ENCODE measurements around the gene CALM1.

The CALM1 gene

DNA sequence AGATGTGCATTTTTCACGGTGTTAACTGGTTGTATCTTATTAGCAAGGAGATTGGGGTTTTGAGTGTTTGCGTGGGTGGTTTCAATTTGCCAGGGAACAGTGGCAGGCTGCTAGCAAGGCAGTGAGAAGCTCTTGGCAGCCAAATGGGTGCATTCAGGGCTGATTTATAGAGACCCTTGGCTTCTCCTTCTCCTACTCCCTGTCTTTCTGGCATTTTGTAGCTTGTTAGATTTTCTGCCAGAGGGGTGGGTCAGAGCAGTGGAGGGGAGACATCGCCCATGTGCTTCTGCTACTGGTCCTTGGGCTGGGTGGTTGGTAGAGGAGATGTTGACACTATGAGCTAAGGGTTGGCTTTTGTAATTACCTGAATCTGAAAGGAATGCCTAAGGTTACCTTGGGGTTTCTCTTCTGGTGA lies 9.6 kb downstream of the CALM1 start:
- TF ChIP-seq, protein P1, sequence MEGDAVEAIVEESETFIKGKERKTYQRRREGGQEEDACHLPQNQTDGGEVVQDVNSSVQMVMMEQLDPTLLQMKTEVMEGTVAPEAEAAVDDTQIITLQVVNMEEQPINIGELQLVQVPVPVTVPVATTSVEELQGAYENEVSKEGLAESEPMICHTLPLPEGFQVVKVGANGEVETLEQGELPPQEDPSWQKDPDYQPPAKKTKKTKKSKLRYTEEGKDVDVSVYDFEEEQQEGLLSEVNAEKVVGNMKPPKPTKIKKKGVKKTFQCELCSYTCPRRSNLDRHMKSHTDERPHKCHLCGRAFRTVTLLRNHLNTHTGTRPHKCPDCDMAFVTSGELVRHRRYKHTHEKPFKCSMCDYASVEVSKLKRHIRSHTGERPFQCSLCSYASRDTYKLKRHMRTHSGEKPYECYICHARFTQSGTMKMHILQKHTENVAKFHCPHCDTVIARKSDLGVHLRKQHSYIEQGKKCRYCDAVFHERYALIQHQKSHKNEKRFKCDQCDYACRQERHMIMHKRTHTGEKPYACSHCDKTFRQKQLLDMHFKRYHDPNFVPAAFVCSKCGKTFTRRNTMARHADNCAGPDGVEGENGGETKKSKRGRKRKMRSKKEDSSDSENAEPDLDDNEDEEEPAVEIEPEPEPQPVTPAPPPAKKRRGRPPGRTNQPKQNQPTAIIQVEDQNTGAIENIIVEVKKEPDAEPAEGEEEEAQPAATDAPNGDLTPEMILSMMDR (IDR thresholded peaks at IDR 0.05; ENCODE audit: extremely low read depth, insufficient read depth, missing control alignments), result no peak
- no peak for DNase-seq (ENCODE audit: low spot score)
- in situ Hi-C loops (cut with MboI; ENCODE audit: low pct_unique_long_range_greater_than_20kb, low sequenced_read_pairs, unreplicated experiment), result no loop called here

DNA sequence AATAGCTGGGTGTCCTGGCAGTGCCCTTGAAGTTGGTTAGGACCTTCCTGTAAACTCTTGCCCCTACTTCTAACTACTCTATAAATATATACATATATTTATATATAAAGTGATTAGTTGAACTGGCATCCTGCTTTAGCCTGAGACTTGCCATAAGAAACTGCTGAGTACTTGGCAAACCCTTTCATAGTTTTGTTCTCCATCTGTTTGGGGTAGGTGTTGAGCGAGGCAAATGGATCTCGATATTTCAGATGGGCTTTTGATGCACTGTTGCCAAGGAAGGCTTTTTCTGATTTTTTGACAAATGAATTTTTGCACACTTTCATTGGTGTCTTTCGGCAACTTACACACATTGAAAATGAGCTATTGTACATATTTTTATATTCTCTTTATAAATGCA lies 10.4 kb downstream of the CALM1 start:
- in situ Hi-C loops (cut with MboI; ENCODE audit: low pct_unique_long_range_greater_than_20kb, low sequenced_read_pairs, unreplicated experiment), result no loop called here
- DNase-seq (ENCODE audit: low spot score), result no peak
- TF ChIP-seq, protein P1 (IDR thresholded peaks at IDR 0.05; ENCODE audit: extremely low read depth, insufficient read depth, missing control alignments), result no peak

DNA sequence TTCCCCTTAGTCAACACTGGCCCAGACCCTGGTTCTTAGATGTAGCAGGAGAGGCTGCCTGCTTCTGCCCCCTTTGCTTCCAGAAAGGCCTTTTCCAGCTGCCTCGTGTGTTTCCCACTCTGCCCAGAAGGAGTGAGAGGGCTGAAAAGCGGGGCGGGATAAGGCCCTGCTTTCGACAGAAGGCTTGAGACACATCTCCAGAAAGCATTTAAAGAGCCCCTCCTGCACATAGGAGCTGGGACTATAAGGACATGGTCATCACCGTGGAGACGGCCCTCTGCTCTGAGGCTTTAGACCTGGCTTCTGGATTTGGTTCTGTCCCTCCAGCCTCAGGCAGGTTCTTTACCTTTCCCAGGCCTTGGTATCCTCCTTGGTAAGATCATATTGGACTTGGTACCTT lies 11.9 kb downstream of the CALM1 start:
- DNase-seq (ENCODE audit: low spot score), result no peak

DNA sequence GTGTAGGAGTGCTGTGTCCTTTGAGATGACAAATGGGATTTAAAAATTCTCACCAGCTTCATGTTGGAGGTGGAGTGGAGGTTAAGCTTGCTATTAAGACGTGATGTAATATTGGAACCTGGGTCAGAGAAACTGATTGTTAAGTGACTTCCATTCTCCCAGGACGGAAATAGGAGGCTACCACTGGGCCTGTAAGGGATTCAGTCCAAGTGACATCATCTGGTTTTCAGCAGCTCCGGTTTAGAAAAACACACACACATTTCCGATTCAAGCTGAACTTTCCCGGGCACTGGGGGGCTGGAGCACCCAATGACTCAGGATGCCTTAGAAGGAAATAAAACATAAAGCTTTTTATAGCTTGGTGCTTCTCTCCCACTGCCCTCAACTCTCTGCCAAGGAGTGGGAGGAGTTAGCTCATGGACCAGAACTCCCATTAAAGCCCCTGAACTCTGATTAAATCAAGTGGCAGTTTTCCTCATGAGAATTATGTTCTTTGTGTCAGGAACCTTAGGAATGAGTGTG lies 12.4 kb downstream of the CALM1 start:
- in situ Hi-C loops (cut with MboI; ENCODE audit: low pct_unique_long_range_greater_than_20kb, low sequenced_read_pairs, unreplicated experiment), result no loop called here
- no peak for DNase-seq (ENCODE audit: low spot score)
- TF ChIP-seq, protein P1 (IDR thresholded peaks at IDR 0.05; ENCODE audit: extremely low read depth, insufficient read depth, missing control alignments), result no peak

More for the DNA sequence above, 11.9 kb downstream of the CALM1 start:
- in situ Hi-C loops (cut with MboI; ENCODE audit: low pct_unique_long_range_greater_than_20kb, low sequenced_read_pairs, unreplicated experiment), result no loop called here
- TF ChIP-seq, protein P1 (IDR thresholded peaks at IDR 0.05; ENCODE audit: extremely low read depth, insufficient read depth, missing control alignments), result no peak

DNA sequence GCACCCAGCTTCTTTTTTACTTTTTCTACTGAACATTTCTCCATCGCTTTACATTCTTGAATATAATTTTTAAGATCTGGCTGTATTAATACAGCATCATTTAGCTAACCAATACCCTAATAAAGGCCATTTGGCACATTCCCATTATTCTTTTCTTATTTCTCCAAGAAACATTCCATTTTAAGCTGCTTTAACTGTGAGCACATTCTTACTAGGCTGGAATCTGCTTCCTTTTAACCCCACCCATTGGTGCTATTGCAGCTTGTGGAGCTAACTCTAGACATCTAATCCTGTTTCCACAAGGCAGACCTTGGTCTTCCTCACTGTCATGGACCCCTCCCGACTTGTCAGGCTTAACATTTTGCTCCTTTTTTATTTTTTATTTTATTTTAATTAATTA lies 15.2 kb downstream of the CALM1 start:
- TF ChIP-seq, protein P1 (IDR thresholded peaks at IDR 0.05; ENCODE audit: extremely low read depth, insufficient read depth, missing control alignments), result no peak
- in situ Hi-C loops (cut with MboI; ENCODE audit: low pct_unique_long_range_greater_than_20kb, low sequenced_read_pairs, unreplicated experiment), result no loop called here
- no peak for DNase-seq (ENCODE audit: low spot score)

DNA sequence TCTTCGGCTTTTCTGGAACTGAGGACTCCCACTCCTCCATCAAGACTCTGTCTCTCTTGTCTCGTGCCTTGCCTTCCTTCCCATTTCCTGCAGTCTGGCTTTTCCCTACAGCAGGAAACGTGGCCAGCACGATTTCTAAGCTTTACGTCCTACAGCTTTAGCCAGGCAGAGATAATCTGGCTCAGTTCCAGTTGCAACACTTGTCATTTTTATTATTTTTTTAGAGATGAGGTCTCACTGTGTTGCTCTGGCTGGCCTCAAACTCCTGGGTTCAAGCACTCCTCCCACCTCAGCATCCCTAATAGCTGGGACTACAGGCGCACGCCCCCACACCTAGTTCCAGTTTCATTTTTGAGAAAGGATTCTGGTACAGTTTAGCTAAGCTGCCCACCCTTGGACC lies 19.9 kb downstream of the CALM1 start:
- in situ Hi-C loops (cut with MboI; ENCODE audit: low pct_unique_long_range_greater_than_20kb, low sequenced_read_pairs, unreplicated experiment), result no loop called here
- TF ChIP-seq, protein P1 (IDR thresholded peaks at IDR 0.05; ENCODE audit: extremely low read depth, insufficient read depth, missing control alignments), result no peak
- DNase-seq (ENCODE audit: low spot score), result no peak

DNA sequence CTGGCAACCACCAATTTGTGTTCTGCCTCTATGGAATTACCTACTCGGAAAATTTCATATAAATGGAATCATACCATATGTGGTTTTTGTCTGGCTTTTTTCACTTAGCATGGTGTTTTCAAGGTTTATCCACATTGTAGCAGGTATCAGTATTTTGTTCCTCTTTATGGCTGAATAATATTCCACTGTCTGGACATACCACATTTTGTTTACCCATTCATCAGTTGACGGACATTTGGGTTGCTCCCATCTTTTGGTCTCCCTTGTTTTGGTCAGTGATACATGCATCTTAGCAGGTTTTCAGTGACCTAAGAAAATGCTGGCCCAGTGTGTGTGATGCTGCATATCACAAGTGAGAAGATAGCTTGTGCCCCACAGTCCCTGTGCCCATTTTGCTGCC lies 21.2 kb downstream of the CALM1 start:
- in situ Hi-C loops (cut with MboI; ENCODE audit: low pct_unique_long_range_greater_than_20kb, low sequenced_read_pairs, unreplicated experiment), result no loop called here

More for the DNA sequence above, 21.2 kb downstream of the CALM1 start:
- no peak for DNase-seq (ENCODE audit: low spot score)
- TF ChIP-seq, protein P1 (IDR thresholded peaks at IDR 0.05; ENCODE audit: extremely low read depth, insufficient read depth, missing control alignments), result no peak
